Epithelial cell of esophagus (primary cell): ENCODE measurements around the gene KDM4B.

ENCODE experiments used
- DNase-seq: peaks from one replicate; pipeline ENCODE4 v3.0.0; 2010; ENCODE audit warnings: low read depth
- H3K4me3 ChIP-seq: 2 replicates; pipeline ENCODE4 v1.5.1; 2011; ENCODE audit warnings: mild to moderate bottlenecking, low read length, control low read depth
- TF ChIP-seq, protein P1 (sequence below): IDR thresholded peaks from 2 replicates; pipeline ENCODE4 v1.5.1; 2011; ENCODE audit warnings: low read depth, mild to moderate bottlenecking, low read length, control low read depth, inconsistent platforms; ENCODE audit not compliant: insufficient read depth; ENCODE audit errors: missing control alignments

KDM4B gene

GRCh38 chr19:4987692-4988370, 18.9 kb downstream of the KDM4B start:
- H3K4me3 ChIP-seq: no peak overlapping the region
- TF ChIP-seq, protein P1, sequence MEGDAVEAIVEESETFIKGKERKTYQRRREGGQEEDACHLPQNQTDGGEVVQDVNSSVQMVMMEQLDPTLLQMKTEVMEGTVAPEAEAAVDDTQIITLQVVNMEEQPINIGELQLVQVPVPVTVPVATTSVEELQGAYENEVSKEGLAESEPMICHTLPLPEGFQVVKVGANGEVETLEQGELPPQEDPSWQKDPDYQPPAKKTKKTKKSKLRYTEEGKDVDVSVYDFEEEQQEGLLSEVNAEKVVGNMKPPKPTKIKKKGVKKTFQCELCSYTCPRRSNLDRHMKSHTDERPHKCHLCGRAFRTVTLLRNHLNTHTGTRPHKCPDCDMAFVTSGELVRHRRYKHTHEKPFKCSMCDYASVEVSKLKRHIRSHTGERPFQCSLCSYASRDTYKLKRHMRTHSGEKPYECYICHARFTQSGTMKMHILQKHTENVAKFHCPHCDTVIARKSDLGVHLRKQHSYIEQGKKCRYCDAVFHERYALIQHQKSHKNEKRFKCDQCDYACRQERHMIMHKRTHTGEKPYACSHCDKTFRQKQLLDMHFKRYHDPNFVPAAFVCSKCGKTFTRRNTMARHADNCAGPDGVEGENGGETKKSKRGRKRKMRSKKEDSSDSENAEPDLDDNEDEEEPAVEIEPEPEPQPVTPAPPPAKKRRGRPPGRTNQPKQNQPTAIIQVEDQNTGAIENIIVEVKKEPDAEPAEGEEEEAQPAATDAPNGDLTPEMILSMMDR: no peak
- no peak for DNase-seq

DNA sequence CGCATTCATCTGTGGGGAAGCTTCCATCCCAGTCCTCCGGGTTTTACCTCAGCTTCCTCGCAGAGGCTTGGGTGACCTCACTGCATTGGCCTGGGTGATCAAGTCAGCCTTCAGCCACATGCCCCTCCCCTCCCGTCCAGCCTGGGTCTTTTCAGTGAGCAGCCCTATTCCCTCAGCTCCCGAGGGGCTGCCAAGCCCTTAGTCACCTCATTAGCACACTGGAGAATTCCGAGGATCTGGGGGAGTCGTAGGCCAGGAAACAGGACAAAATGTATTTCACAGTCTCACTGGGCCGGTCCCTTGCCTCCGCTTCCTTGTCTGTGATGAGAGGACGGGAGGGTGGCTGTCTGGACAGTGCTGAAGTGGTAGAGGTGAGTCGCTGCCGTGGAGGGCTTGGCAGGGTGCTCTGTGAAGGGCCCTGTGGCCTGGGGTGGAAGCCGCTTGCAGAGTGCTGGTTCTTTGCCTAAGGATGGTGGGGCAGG, 19.9 kb downstream of the KDM4B start:
- no peak overlapping the region for H3K4me3 ChIP-seq
- peak; percentile 18 for DNase-seq
- TF ChIP-seq, protein P1: no peak

DNA sequence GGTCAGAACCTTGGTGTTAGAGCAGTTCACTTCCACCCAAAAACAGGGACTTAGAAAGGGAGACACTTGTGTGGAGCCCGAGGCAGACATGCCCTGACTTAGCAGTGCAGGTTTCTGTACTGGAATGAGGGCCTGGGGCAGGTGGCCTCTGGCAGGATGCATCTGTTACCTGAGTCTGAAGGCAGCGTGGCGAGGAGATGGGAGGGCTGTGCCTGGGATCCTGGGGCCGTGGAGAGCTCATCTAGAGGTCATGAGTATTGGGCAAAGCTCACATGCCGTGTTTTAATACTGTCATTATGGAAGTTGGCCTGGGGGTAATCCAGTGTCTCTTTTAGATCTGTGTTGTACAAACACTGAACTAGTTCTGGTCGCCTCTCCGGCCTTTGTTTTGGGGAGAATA, 21.4 kb downstream of the KDM4B start:
- H3K4me3 ChIP-seq: no peak overlapping the region
- TF ChIP-seq, protein P1: no peak
- DNase-seq: no peak

DNA sequence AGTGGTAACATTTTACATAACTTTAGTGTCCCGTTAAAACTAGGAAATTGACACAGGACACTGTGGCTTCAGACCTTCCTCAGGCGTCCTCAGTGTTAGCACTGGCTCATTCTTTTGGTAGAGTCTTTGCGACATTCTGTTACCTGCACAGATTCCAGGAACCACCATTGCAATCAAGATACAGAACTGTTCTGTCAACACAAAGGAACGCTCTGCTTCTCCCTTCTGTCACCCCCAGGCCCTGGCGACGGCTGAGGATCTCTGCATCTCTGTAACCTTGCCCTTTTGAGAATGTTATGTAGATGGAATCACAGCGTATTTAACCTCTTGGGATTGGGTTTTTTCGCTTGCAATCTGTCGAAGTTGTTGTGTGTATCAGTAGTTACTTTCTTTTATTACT, 22.6 kb downstream of the KDM4B start:
- H3K4me3 ChIP-seq: no peak overlapping the region
- no peak for DNase-seq
- TF ChIP-seq, protein P1: no peak

- H3K4me3 ChIP-seq: no peak overlapping the region
- no peak for DNase-seq
- TF ChIP-seq, protein P1: no peak
These were observed 23.2 kb downstream of the KDM4B start for GRCh38 chr19:4991996-4992698.

DNA sequence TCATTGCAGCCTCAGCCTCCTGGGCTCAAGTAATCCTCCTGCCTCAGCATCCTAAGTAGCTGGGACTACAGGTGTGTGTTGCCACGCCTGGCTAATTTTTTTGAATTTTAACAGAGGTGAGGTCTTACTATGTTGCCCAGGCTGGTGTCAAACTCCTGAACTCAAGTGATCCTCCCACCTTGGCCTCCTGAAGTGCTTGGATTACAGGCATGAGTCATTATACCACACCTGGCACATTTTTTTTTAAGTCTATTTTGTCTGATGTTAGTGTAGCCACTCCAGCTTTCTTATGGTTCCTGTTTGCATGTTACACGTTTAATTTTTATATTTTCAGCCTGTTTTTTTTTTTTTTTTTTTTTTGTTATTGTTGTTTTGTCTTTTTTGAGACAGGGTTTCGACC, 24.8 kb downstream of the KDM4B start:
- DNase-seq: peak; percentile 30

More for the DNA sequence above, 24.8 kb downstream of the KDM4B start:
- TF ChIP-seq, protein P1: no peak
- no peak overlapping the region for H3K4me3 ChIP-seq
